T-helper 2 cell treated with Interferon-gamma antibody and Interleukin-4, amounts not matched to agents 100 ng/mL and 5 ng/mL, for 36 hours (primary cell): ENCODE measurements around the gene UBA5. TPM values are rescaled to one million over a fixed set of nuclear protein-coding genes. Genes with fewer than 3 reads are reported as not detected.
"Not testable (repeated sequence)": the region's sequence is repeated elsewhere in the genome, so short reads cannot be mapped to it uniquely, and the experiment has no call there.

Experiments
- intact Hi-C: fragments of 100-400 bp; cut with micrococcal nuclease; formaldehyde crosslinking; loops from one replicate; pipeline ENCODE4 v1.15.1; 2023
- total RNA-seq: library from RNA; stranded (reverse); gene quantifications from 2 replicates; pipeline ENCODE4 v1.2.3, GENCODE V29; 2022

UBA5 gene
- total RNA-seq: 38.3 and 46.1 TPM in 2 replicates

- intact Hi-C loops: loop anchor here (1.0 to 5.0 kb wide), 4 partner anchors 62 to 913 kb away; partner anchors contain the start of genes CDV3, DNAJC13 and NPHP3
Observed at GRCh38 chr3:132660052-132660810, at the start of gene UBA5. Gene UBA5 (plus strand): TSS chr3:132660329. CDS start chr3:132660538, 209 bp downstream.

GRCh38 chr3:132615301-132615700 is 44.8 kb upstream of the UBA5 start:
- intact Hi-C loops: not testable (repeated sequence)

- intact Hi-C loops: no loop called here
Observed at GRCh38 chr3:132615881-132616280, 44.2 kb upstream of the UBA5 start.

GRCh38 chr3:132616780-132617179 is 43.3 kb upstream of the UBA5 start:
- intact Hi-C loops: no loop called here

GRCh38 chr3:132622148-132622547 is 38.0 kb upstream of the UBA5 start:
- intact Hi-C loops: no loop called here

- intact Hi-C loops: no loop called here
Observed at GRCh38 chr3:132622761-132623160, 37.4 kb upstream of the UBA5 start.

- intact Hi-C loops: no loop called here
Observed at GRCh38 chr3:132623646-132624045, 36.5 kb upstream of the UBA5 start.

GRCh38 chr3:132624790-132625189 is 35.3 kb upstream of the UBA5 start:
- intact Hi-C loops: no loop called here

- intact Hi-C loops: no loop called here
Observed at GRCh38 chr3:132625613-132626012, 34.5 kb upstream of the UBA5 start.

GRCh38 chr3:132626955-132627354 is 33.2 kb upstream of the UBA5 start:
- intact Hi-C loops: no loop called here

- intact Hi-C loops: no loop called here
Observed at GRCh38 chr3:132628157-132628556, 32.0 kb upstream of the UBA5 start.

GRCh38 chr3:132629928-132630327 is 30.2 kb upstream of the UBA5 start:
- intact Hi-C loops: no loop called here

GRCh38 chr3:132630612-132631011 is 29.5 kb upstream of the UBA5 start:
- intact Hi-C loops: no loop called here

- intact Hi-C loops: no loop called here
Observed at GRCh38 chr3:132635052-132635451, 25.1 kb upstream of the UBA5 start.

GRCh38 chr3:132637590-132637989 is 22.5 kb upstream of the UBA5 start:
- intact Hi-C loops: no loop called here

- intact Hi-C loops: no loop called here
Observed at GRCh38 chr3:132638706-132639105, 21.4 kb upstream of the UBA5 start.

- intact Hi-C loops: loop anchor here (10.0 kb wide), 1 partner anchor 387 kb away; no protein-coding TSS in a partner anchor
Observed at GRCh38 chr3:132641427-132641826, 18.7 kb upstream of the UBA5 start.

- intact Hi-C loops: loop anchor here (1.0 to 10.0 kb wide), 3 partner anchors 106 to 387 kb away; no protein-coding TSS in a partner anchor
Observed at GRCh38 chr3:132641837-132642538, 18.1 kb upstream of the UBA5 start.

GRCh38 chr3:132642539-132642847 is 17.6 kb upstream of the UBA5 start:
- intact Hi-C loops: loop anchor here (1.0 to 10.0 kb wide), 3 partner anchors 106 to 388 kb away; no protein-coding TSS in a partner anchor

GRCh38 chr3:132643366-132643765 is 16.8 kb upstream of the UBA5 start:
- intact Hi-C loops: loop anchor here (10.0 kb wide), 1 partner anchor 389 kb away; no protein-coding TSS in a partner anchor

- intact Hi-C loops: loop anchor here (10.0 kb wide), 1 partner anchor 390 kb away; no protein-coding TSS in a partner anchor
Observed at GRCh38 chr3:132645058-132645457, 15.1 kb upstream of the UBA5 start.

GRCh38 chr3:132650153-132650552 is 10.0 kb upstream of the UBA5 start:
- intact Hi-C loops: no loop called here
